Nucleus accumbens (tissue), 56 donors: ENCODE measurements around the gene CDCA3.
"Not testable (repeated sequence)": the region's sequence is repeated elsewhere in the genome, so short reads cannot be mapped to it uniquely, and the experiment has no call there.

Source experiments
- DNase-seq, 56 donors: peaks; one replicate each; lab custom pipeline; 2025; lab: John Stamatoyannopoulos, UW

The CDCA3 gene

GRCh38 chr12:6873094-6874014, 22.3 kb upstream of the CDCA3 start, which contains the start of gene SPSB2:
TSS of gene SPSB2 (minus strand) at chr12:6873303. CDS start at chr12:6872901, 402 bp downstream.
- DNase-seq, result peak; percentile 55 to 96 (median 88)

- peak in 54 of 56 donors; percentile 17 to 90 (median 64) for DNase-seq
Measured at GRCh38 chr12:6872073-6873048, 21.3 kb upstream of the CDCA3 start.

GRCh38 chr12:6871052-6871957, 20.2 kb upstream of the CDCA3 start:
- DNase-seq, result no peak

DNA sequence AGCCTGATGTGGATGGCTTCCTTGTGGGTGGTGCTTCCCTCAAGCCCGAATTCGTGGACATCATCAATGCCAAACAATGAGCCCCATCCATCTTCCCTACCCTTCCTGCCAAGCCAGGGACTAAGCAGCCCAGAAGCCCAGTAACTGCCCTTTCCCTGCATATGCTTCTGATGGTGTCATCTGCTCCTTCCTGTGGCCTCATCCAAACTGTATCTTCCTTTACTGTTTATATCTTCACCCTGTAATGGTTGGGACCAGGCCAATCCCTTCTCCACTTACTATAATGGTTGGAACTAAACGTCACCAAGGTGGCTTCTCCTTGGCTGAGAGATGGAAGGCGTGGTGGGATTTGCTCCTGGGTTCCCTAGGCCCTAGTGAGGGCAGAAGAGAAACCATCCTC, 19.2 kb upstream of the CDCA3 start:
- DNase-seq, result not testable (repeated sequence)

DNA sequence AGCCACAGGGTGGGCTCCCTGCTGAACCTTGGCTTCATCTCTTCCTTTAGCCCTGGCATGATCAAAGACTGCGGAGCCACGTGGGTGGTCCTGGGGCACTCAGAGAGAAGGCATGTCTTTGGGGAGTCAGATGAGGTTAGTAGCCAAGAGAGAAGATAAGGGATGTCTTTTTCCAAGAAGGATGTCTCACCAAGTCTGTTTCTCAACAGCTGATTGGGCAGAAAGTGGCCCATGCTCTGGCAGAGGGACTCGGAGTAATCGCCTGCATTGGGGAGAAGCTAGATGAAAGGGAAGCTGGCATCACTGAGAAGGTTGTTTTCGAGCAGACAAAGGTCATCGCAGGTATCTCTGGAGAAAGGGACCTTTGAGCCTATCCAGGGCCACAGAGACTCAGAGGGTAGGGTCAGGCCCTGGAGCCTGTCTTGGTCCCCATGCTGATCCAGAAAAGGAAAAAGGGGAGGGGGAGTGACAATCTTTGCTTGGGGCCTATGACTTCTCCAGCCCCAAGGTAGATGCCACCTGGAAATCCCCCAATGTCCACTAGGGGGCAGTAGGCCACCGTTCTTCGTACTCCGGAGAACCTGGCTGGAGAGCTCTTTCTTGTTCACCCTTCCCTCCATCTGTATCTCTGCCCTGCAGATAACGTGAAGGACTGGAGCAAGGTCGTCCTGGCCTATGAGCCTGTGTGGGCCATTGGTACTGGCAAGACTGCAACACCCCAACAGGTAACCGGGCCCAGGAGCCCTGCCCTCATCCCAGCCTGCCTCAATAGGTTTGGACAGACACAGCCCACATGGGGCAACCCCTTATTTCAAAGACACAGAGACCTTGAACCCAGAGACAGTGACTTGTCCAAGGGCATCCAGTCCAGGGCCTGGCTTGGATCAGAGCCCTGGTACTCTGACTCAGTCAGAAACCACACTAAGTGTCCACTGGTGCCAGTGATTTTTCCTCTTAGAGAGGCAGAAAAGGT, 18.2 kb upstream of the CDCA3 start:
- DNase-seq, result peak in 51 of 56 donors; percentile 5 to 89 (median 51)

DNA sequence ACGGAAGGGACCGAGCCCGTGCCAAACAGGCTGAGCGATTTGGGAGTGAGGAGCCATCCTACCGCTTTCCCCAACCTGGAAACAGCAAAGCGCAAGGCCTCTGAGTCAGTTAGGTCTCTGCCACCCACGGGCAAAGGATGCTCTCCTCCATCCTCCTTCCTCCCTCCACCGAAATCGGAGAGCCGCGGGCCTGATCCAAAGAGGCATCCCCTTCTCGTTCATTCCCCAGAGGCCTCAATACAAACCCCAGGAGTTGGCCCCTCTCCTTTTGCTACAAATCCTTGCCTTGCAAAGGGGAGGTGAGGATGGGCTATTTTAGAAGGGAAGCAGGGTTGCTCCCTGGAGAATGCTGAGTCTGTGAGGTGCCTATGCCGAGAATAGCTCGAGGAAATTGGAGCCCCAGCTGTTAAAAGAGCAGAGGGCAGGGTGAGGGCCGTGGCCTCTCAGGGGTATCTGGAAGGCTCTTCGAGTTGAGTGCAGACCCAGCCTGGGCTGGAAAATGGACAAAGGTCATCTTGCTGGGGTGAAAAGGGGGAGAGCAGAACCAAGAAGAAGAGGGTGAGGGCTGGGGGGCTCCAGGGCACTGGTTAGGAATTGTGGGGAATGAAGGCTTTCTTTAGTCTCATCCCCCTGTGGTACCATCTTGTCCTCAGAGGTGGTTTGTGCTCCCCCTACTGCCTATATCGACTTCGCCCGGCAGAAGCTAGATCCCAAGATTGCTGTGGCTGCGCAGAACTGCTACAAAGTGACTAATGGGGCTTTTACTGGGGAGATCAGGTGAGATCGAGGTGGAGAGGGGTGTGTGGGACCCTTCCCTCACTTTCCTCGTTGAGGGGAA, 17.3 kb upstream of the CDCA3 start:
- DNase-seq, result peak in 15 of 56 donors; percentile 3 to 69 (median 35)

GRCh38 chr12:6867413-6868210, 16.5 kb upstream of the CDCA3 start, which contains the start of gene TPI1:
TSS of gene TPI1 (plus strand) at chr12:6867531. CDS start at chr12:6867567, 36 bp downstream.
- DNase-seq, result peak in 53 of 56 donors; percentile 33 to 88 (median 78)

DNA sequence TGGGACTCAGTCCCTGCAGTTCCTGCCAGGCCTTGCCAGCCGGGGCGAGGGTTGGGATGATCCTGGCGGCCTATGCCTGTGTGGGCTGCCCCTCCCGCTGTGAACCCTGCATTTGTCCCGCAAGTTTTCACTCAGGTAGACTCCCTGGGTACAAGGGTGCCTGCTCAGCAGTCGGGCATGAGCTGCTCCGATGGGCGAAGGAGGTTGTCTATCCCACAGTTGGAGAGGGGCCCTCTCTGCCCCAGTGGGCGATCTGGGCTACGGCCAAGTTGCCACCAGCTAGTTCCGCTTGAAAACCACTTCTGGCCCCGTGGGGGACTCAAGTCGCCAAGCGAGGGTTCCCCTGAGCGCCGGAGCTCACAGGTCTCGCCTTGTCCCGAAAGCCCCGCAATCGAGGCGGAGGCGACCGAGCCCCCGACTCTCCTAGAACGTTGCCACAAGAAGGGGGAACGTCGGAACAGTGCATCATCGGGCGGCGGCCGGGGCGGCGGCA, 15.9 kb upstream of the CDCA3 start:
- peak in 16 of 56 donors; percentile 19 to 69 (median 52) for DNase-seq

GRCh38 chr12:6866163-6866919, 15.3 kb upstream of the CDCA3 start:
- DNase-seq, result no peak

DNA sequence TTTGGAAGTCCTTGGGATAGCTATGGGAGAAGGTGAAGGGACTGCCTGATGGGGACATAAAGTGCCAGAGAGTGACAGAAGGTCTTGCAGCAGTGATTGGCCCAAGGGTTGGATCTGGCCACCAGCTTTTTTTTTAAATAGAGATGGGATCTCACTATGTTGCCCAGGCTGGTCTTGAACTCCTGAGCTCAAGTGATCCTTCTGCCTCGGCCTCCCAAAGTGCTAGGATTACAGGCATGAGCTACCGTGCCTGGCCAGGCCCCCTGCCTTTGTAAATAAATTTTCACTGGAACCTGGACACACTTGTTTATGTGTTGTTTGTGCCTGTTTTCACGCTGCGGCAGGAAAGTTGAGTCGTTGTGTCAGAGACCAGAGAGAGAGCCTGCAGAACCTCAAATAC, 14.2 kb upstream of the CDCA3 start:
- DNase-seq, result not testable (repeated sequence)

DNA sequence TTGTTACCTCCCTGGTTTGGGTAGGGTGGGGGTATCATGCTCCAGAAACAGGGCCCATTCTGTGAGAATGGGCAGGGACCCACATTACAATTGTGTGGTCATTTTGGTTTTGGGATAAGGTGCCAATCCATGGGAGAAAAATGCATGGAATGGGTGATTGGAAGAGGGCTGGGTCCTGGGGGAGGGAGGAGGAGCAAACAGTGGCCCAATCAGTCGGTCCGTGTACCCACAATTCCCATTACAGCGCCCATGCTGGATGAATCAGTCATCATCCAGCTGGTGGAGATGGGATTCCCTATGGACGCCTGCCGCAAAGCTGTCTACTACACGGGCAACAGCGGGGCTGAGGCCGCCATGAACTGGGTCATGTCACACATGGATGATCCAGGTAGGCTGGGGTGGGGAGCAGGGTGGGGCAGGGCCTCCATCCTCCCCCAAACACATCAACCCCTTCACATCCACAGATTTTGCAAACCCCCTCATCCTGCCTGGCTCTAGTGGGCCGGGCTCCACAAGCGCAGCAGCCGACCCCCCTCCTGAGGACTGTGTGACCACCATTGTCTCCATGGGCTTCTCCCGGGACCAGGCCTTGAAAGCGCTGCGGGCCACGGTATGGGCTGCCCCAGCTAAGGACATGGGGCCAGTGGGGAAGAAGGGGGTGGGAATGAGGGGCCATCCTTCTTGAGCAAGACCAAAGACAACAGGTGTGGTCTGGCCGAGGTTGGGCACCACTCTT, 12.7 kb upstream of the CDCA3 start:
- DNase-seq, result no peak

GRCh38 chr12:6863033-6863432, 11.9 kb upstream of the CDCA3 start:
- DNase-seq, result no peak

DNA sequence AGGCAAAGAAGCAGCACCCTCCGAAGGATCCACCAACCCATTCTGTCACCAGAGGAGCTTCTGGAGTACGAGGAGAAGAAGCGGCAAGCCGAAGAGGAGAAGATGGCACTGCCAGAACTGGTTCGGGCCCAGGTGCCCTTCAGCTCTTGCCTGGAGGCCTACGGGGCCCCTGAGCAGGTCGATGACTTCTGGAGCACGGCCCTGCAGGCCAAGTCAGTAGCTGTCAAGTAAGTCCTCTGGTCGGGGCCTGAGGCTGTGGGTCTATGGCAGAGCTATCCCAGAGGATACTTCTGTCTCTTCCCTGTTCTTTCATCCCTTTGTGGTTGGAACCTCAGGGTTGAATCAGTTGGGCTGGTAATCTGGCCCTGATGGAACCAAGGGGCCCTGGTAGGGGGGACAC, 10.3 kb upstream of the CDCA3 start:
- DNase-seq, result no peak

GRCh38 chr12:6860942-6861341, 9.9 kb upstream of the CDCA3 start:
- DNase-seq, result no peak

DNA sequence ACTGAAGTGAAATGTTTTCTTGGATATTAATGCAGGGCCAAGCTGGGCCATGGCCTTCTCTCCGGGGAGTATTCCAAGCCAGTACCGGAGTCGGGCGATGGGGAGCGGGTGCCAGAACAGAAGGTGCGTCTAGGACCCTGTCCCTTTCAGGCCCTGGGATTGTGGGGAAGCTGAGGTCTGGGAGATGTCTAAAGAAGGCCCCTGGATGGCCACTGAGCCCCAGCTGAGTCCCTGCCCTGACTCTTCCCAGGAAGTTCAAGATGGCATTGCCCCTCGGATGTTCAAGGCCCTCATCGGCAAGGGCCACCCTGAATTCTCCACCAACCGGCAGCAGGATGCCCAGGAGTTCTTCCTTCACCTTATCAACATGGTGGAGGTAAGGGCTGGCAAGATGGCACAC, 9.0 kb upstream of the CDCA3 start:
- no peak for DNase-seq
